Measurements from ENCODE around the gene AJAP1.

- TF ChIP-seq, protein P1, sequence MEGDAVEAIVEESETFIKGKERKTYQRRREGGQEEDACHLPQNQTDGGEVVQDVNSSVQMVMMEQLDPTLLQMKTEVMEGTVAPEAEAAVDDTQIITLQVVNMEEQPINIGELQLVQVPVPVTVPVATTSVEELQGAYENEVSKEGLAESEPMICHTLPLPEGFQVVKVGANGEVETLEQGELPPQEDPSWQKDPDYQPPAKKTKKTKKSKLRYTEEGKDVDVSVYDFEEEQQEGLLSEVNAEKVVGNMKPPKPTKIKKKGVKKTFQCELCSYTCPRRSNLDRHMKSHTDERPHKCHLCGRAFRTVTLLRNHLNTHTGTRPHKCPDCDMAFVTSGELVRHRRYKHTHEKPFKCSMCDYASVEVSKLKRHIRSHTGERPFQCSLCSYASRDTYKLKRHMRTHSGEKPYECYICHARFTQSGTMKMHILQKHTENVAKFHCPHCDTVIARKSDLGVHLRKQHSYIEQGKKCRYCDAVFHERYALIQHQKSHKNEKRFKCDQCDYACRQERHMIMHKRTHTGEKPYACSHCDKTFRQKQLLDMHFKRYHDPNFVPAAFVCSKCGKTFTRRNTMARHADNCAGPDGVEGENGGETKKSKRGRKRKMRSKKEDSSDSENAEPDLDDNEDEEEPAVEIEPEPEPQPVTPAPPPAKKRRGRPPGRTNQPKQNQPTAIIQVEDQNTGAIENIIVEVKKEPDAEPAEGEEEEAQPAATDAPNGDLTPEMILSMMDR (IDR thresholded peaks at IDR 0.05): no peak
- no peak for TF ChIP-seq POLR2A (IDR thresholded peaks at IDR 0.05)
Measured at GRCh38 chr1:4694492-4694891, 40.1 kb downstream of the AJAP1 start.

Data from testis (tissue), 2 donors.